Neural cell (in vitro differentiated cells): Measurements from ENCODE around the gene PTPN9.

Experiments used
- CTCF ChIP-seq: fragments of 450-650 bp; IDR thresholded peaks from 2 replicates; pipeline ENCODE4 v1.5.1; 2014; ENCODE audit warnings: antibody characterized with exemption, mild to moderate bottlenecking, moderate library complexity; ENCODE audit not compliant: poor library complexity, severe bottlenecking
- EP300 ChIP-seq: fragments of 450-650 bp; conservative IDR thresholded peaks from 2 replicates; pipeline ENCODE4 v1.6.1; 2014; ENCODE audit warnings: antibody characterized with exemption, mild to moderate bottlenecking, moderate library complexity; ENCODE audit not compliant: poor library complexity, severe bottlenecking
- EZH2 ChIP-seq: fragments of 200-600, 300-800 bp; shearing (Covaris generic), sonication (generic); IDR thresholded peaks from 2 replicates; pipeline ENCODE4 v1.6.1; 2014; ENCODE audit warnings: antibody characterized with exemption, low read length, borderline replicate concordance, mild to moderate bottlenecking; ENCODE audit not compliant: insufficient read depth, poor library complexity, severe bottlenecking
- MXI1 ChIP-seq: fragments of 450-650 bp; conservative IDR thresholded peaks from 2 replicates; pipeline ENCODE4 v1.6.1; 2014; ENCODE audit warnings: antibody characterized with exemption, mild to moderate bottlenecking; ENCODE audit not compliant: poor library complexity, severe bottlenecking
- POLR2AphosphoS5 ChIP-seq: IDR thresholded peaks from 2 replicates; pipeline ENCODE4 v1.6.1; 2012
- RAD21 ChIP-seq: fragments of 450-650 bp; conservative IDR thresholded peaks from 2 replicates; pipeline ENCODE4 v1.6.1; 2014; ENCODE audit warnings: antibody characterized with exemption, mild to moderate bottlenecking, moderate library complexity
- REST ChIP-seq: IDR thresholded peaks from 2 replicates; pipeline ENCODE4 v1.6.1; 2012; ENCODE audit warnings: borderline replicate concordance
- SMC3 ChIP-seq: fragments of 450-650 bp; conservative IDR thresholded peaks from 2 replicates; pipeline ENCODE4 v1.6.1; 2014; ENCODE audit warnings: antibody characterized with exemption, mild to moderate bottlenecking, moderate library complexity; ENCODE audit not compliant: poor library complexity

- peak; percentile 68 for TF ChIP-seq MXI1
- TF ChIP-seq CTCF, result no peak
- TF ChIP-seq POLR2AphosphoS5, result peak; percentile 72
- TF ChIP-seq EZH2, result no peak
- TF ChIP-seq RAD21, result no peak
- TF ChIP-seq REST, result peak; percentile 18
- no peak for TF ChIP-seq EP300
- no peak for TF ChIP-seq SMC3
These were observed 123.6 kb downstream of the PTPN9 start for GRCh38 chr15:75455424-75455981.
